OCI-LY3 (cell line): ENCODE measurements around the gene PDCD4.

Experiments
- H2AFZ ChIP-seq: fragments of 200-600, 300-600 bp; shearing (Covaris generic); 2 replicates; pipeline ENCODE4 v1.6.0; 2014; ENCODE audit warnings: antibody characterized with exemption, low read depth, low read length
- H3K27ac ChIP-seq: fragments of 200-600, 300-600 bp; sonication (generic); 2 replicates; pipeline ENCODE4 v1.5.1; 2014; ENCODE audit warnings: mild to moderate bottlenecking, low read length, moderate library complexity, mixed read lengths
- H3K27me3 ChIP-seq: fragments of 200-600, 300-600 bp; sonication (generic); 2 replicates; pipeline ENCODE4 v1.6.1; 2014; ENCODE audit warnings: low read depth, low read length, mixed read lengths
- H3K36me3 ChIP-seq: fragments of 200-600, 300-600 bp; sonication (generic); replicated peaks from 2 replicates; pipeline ENCODE3; 2014; ENCODE audit warnings: low read depth, low read length, mixed read lengths
- H3K4me1 ChIP-seq: fragments of 300-600, 200-600 bp; sonication (generic); 2 replicates; pipeline ENCODE4 v1.6.1; 2014; ENCODE audit warnings: low read length, mixed read lengths
- H3K4me2 ChIP-seq: fragments of 200-600, 300-600 bp; sonication (generic); 2 replicates; pipeline ENCODE4 v1.6.1; 2014; ENCODE audit warnings: low read length, mixed read lengths
- H3K4me3 ChIP-seq: fragments of 300-600, 200-600 bp; sonication (generic); 2 replicates; pipeline ENCODE4 v1.5.1; 2014; ENCODE audit warnings: antibody characterized with exemption, mild to moderate bottlenecking, low read length, moderate library complexity
- H3K79me2 ChIP-seq: fragments of 300-600, 200-600 bp; shearing (Covaris generic); 2 replicates; pipeline ENCODE4 v1.6.1; 2014; ENCODE audit warnings: mild to moderate bottlenecking, low read length, mixed read lengths
- H3K9ac ChIP-seq: fragments of 300-600, 200-600 bp; shearing (Covaris generic); 2 replicates; pipeline ENCODE4 v1.6.0; 2014; ENCODE audit warnings: mild to moderate bottlenecking, low read length, moderate library complexity
- H3K9me3 ChIP-seq: fragments of 200-600, 300-600 bp; shearing (Covaris generic); 2 replicates; pipeline ENCODE4 v1.6.1; 2014; ENCODE audit warnings: low read length, mixed read lengths; ENCODE audit not compliant: insufficient read depth
- H4K20me1 ChIP-seq: fragments of 200-600, 300-600 bp; sonication (generic); 2 replicates; pipeline ENCODE4 v1.6.1; 2016; ENCODE audit warnings: low read length, mixed read lengths; ENCODE audit not compliant: insufficient read depth
- CTCF ChIP-seq: fragments of 200-600, 300-600 bp; sonication (generic); IDR thresholded peaks from 2 replicates; pipeline ENCODE4 v1.5.1; 2014; ENCODE audit warnings: antibody characterized with exemption, low read length, low read depth
- EZH2phosphoT487 ChIP-seq: fragments of 200-600 bp; shearing (Covaris generic); IDR thresholded peaks from 2 replicates; pipeline ENCODE4 v1.6.1; 2018; ENCODE audit warnings: antibody characterized with exemption, mixed run types, low read depth

The PDCD4 gene

DNA sequence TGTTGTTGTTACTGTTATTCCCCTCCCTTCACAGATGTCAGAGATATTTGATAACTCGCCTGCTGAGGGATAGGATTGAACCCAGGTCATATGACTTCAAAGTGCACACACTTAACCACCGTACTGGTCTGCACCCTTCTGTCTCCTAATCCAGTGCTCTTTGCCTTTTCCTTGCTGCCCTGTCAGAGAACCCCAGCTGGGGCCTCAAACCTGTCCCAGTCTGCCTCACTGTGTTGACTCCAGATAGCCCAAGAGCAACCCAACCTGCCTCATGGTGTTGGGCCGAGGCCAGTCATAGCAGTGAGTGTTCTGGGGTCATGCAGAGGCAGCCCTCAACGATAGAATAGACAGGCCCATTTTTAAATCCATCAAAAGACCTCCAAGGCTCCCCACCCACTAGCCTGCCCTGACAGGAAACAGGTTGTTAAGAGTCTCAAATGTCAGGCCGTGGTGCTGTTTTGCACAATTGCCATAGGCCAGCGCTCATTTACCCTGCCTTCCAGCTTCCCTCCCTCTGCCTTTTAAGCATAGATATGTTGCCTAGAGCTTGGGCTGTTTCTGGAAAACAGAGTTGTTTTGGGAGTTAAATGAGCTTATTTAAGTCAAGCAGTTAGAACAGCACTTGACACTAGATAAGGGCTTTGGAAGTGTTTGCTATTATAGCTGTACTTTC is 37.0 kb upstream of the PDCD4 start:
- no peak for TF ChIP-seq CTCF
- Histone ChIP-seq H3K4me1 (peaks cover 22% of the 10 kb centered on the region), H2AFZ (no peak overlapping the region), H3K27me3 (no peaks in the 10 kb centered on the region), H3K4me2 (no peak overlapping the region), H3K4me3 (no peak overlapping the region), H3K79me2 (no peaks in the 10 kb centered on the region), H3K9me3 (no peaks in the 10 kb centered on the region), H4K20me1 (no peaks in the 10 kb centered on the region), H3K36me3 (no peaks in the 10 kb centered on the region), H3K9ac (no peak overlapping the region), H3K27ac (no peak overlapping the region)

- Histone ChIP-seq H3K9me3 (no peaks in the 10 kb centered on the region), H4K20me1 (no peaks in the 10 kb centered on the region), H3K27ac (no peak overlapping the region), H3K79me2 (no peaks in the 10 kb centered on the region), H2AFZ (no peak overlapping the region), H3K4me2 (no peak overlapping the region), H3K4me1 (peaks cover 17% of the 10 kb centered on the region), H3K4me3 (no peak overlapping the region), H3K9ac (no peak overlapping the region), H3K27me3 (no peaks in the 10 kb centered on the region), H3K36me3 (no peaks in the 10 kb centered on the region)
- TF ChIP-seq CTCF (no peak), EZH2phosphoT487 (no peak)
Observed at GRCh38 chr10:110835841-110836240, 35.9 kb upstream of the PDCD4 start.

DNA sequence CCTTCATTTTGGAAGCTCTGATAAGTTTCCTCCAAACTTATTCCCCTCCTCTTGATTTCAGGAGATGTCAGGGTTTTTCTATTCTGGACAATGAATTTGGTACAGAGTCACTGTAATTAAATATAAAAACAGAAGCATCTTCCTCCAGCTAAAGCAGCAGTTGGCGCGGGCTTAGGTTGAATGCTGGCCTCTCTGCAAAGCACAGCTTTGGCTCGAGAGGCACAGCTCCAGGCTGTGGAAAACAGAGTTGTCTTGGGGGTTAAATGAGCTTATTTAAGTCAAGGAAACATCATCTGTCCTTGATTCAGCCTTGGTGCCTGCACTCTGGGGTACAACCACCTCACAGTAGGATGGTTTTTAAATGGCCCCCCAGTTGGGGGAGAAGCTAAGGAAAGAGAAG is 35.0 kb upstream of the PDCD4 start:
- Histone ChIP-seq H3K9ac (no peak overlapping the region), H4K20me1 (no peaks in the 10 kb centered on the region), H3K36me3 (no peaks in the 10 kb centered on the region), H3K4me3 (no peak overlapping the region), H3K27ac (no peak overlapping the region), H3K4me2 (no peak overlapping the region), H2AFZ (no peak overlapping the region), H3K4me1 (peaks cover 17% of the 10 kb centered on the region), H3K27me3 (no peaks in the 10 kb centered on the region), H3K9me3 (no peaks in the 10 kb centered on the region), H3K79me2 (no peaks in the 10 kb centered on the region)
- TF ChIP-seq EZH2phosphoT487 (no peak), CTCF (no peak)

- Histone ChIP-seq H2AFZ (no peak overlapping the region), H3K4me1 (peaks cover 22% of the 10 kb centered on the region), H3K36me3 (no peaks in the 10 kb centered on the region), H3K9ac (no peak overlapping the region), H3K27ac (no peak overlapping the region), H3K9me3 (no peaks in the 10 kb centered on the region), H3K27me3 (no peaks in the 10 kb centered on the region), H3K4me2 (no peak overlapping the region), H4K20me1 (no peaks in the 10 kb centered on the region), H3K79me2 (no peaks in the 10 kb centered on the region), H3K4me3 (no peak overlapping the region)
- TF ChIP-seq CTCF (no peak), EZH2phosphoT487 (no peak)
Observed at GRCh38 chr10:110837418-110838171, 34.1 kb upstream of the PDCD4 start.
